Left ventricle myocardium superior (tissue), 1 donor: ENCODE data around the gene NFIX. TPM values are rescaled to one million over a fixed set of nuclear protein-coding genes. Genes with fewer than 3 reads are reported as not detected.

ENCODE experiments used
- ATAC-seq: fragments of 200-7000 bp; cut with Tn5 transposase; one replicate; pipeline ENCODE4 v1.9.1; 2020; ENCODE audit warnings: mild to moderate bottlenecking, moderate library complexity
- DNase-seq: peaks from one replicate; pipeline ENCODE4 v3.0.0-alpha.2; 2020
- intact Hi-C: fragments of 100-400 bp; cut with micrococcal nuclease; formaldehyde crosslinking; loops from one replicate; pipeline ENCODE4 v1.11.0; 2022
- total RNA-seq: library from RNA; stranded (reverse); fragmentation: NEBNext Ultra II Directional; extraction: Animal tissue kit (Norgen Biotek cat#: 25700); gene quantifications from one replicate; pipeline ENCODE4 v1.2.1, GENCODE V29; 2021
- donor health status: DM: no; HTN: yes; CAD: no; lungs with severe emphysema.

Gene NFIX
- total RNA-seq, 1 donor from 2014 or later, result 171 TPM

DNA sequence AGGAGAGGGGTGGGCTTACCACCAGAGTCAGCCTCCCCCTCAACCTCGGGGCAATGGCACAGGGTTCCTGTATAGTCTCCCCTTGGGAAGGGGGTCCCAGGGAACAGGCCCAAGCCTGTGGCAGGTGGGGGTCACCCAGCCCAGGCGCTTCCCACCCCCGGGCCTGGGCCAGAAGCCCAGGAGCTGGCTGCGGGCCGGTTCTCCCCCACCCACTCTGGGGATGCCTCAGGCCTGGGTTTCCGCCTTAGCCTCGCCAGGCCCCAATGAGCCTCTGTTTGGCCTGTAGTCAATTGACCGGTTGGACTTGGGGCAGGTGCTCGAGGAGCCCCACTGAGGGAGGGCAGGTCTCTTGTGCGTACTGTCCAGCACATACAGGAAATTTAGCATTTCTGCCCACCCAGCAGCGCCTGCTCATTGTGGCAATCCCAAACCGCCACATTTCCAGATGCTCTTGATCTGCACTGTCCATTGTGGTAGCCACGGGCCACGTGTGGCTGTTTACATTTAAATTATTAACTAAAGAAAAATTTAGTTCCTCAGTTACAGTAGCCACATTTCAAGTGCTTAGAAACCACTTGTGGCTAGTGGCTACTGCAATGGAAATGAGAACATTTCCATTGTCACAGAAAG is 97.4 kb downstream of the NFIX start:
- ATAC-seq, result peak; percentile 0
- DNase-seq, result no peak
- intact Hi-C loops, result no loop called here

- ATAC-seq (peak; percentile 61), DNase-seq (peak; percentile 88)
- intact Hi-C loops, result no loop called here
These were observed 98.3 kb downstream of the NFIX start for GRCh38 chr19:13093407-13094105.

DNA sequence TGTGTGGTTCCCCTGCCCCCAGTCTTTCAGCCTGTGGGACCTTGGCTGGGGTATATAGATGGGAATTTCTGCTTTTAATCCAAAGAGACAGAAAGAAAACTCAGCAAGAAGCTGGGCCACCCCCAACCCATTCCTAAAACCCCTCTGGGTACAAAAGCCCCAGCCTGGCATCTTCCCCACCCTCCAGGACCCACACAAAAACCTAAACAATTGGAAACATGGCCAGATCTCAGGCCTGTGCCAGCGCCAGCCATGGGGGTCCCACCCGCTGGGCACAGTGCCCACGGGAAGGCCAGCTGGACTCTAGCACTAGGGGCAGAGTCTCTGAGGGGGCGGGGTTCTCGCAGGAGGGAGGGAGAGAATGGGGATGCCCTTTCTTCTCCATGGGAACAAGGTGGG is 98.8 kb downstream of the NFIX start:
- DNase-seq (no peak), ATAC-seq (no peak)
- intact Hi-C loops, result no loop called here

- DNase-seq (no peak), ATAC-seq (no peak)
- intact Hi-C loops, result no loop called here
These were observed 99.6 kb downstream of the NFIX start for GRCh38 chr19:13094771-13095392.

DNA sequence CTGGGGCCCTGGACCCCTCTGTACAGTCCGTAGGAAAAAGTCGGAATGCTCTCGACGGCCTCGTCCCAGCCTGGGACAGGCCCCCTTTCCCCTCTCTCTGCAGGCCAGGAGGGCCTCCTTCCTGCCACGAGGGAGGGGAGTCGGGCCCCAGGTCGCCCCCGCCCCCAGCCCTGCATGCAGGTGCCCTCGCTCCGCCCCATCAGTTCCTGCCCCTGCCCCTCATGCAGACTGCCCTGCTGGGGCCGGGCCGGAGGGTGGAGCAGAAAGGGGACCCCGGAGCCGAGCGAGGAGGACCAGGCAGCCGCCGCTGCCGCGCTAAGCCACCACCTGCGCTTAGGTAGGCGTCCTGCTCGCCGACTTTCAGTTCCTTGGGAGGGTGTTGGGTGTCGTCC is 100.1 kb downstream of the NFIX start:
- intact Hi-C loops, result no loop called here
- no peak for ATAC-seq

GRCh38 chr19:13095934-13096927 is 101.0 kb downstream of the NFIX start:
- ATAC-seq (no peak), DNase-seq (peak; percentile 59)
- intact Hi-C loops, result no loop called here

More for the DNA sequence above, 100.1 kb downstream of the NFIX start:
- peak; percentile 51 for DNase-seq

DNA sequence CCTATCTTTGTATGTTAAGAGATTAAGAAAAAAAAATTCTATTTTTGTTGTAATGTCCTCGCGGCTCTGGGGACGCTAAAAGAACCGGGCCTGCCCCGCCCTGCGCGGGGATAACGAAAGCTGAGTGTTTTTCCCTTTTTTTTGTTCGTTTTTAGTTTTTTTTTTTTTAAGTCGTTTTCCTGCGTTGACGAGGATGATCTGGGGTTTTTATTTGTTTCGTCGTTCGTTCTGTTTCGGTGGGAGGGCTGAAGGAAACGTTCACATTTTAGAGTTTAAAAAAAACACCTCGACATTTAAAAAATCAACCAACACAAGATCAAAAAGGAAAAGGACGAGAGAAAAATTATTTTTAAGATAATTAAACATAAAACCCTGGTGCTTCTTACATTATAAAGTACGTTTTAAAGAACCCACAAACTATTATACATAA is 101.8 kb downstream of the NFIX start:
- ATAC-seq, result no peak
- intact Hi-C loops, result no loop called here

DNA sequence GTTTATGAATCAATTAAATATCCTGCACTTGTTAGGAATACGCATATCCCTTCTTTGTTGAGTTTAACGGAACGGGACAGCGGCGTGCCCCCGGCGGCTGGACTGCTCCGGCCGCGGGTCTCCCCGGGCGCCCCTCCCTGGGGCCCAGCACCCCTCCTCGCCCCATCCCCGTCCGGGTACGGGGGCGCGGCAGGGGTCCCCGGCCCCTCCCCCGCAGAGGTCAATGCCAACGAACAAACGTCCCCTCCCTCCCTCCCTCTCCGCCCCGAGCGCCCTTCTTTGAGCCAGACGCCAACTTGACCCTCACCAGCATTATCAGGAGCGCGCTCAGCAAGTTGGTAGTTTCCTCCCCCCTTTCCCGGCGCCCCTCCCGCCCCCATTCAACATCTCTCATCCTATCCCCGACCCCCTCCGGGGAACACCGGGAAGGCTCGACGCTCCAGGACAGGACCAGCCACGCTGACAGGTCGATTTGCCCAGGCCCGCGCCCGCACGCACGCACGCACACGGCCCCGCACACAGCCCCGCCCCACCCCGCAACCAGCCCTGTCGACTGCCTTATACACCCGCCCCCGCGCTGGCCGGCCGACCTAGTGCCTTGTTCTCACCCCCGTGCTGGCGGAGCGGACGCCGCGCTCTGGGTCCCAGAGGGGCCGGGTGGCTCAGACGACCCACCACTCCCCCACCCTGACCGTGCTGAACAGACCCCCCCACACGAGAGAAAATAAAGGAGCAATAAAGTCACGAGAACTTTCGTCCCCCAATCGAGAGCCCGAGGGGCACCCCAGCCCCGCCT is 102.4 kb downstream of the NFIX start:
- ATAC-seq (peak; percentile 2), DNase-seq (peak; percentile 79)
- intact Hi-C loops, result no loop called here

More for the DNA sequence above, 101.8 kb downstream of the NFIX start:
- no peak for DNase-seq

GRCh38 chr19:13098277-13099072 is 103.2 kb downstream of the NFIX start:
- ATAC-seq, result peak; percentile 5
- intact Hi-C loops, result no loop called here
- DNase-seq, result no peak

GRCh38 chr19:13099073-13099999 is 104.1 kb downstream of the NFIX start:
- peak; percentile 10 for ATAC-seq
- intact Hi-C loops, result no loop called here
- DNase-seq, result peak; percentile 84

DNA sequence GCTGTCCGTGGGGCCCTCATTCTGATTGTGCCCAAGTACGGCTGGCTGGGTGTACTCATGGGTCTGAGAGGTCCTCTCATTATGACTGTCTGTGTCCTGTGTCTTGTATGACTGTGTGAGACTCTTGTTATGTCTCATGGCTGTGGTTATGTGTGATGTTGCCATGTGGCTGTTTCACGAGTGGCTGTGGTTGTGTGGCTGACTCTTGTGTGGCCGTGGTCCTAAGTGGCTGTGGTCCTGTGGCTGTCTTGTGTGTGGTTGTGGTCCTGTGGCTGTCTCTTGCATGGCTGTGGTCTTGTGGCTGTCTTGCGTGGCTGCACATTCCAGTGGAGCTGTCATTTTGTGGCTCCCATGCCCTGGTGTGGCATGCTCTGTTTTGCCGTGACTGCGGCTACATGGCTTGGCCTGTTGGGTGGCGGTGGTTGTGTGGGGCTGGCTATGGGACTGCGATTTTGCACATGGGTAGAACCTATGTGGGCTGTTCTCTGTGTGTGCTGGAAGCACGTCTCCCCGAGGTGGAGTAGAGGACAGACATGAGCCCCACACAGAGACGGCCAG is 104.8 kb downstream of the NFIX start:
- DNase-seq, result no peak
- ATAC-seq, result no peak
- intact Hi-C loops, result no loop called here

DNA sequence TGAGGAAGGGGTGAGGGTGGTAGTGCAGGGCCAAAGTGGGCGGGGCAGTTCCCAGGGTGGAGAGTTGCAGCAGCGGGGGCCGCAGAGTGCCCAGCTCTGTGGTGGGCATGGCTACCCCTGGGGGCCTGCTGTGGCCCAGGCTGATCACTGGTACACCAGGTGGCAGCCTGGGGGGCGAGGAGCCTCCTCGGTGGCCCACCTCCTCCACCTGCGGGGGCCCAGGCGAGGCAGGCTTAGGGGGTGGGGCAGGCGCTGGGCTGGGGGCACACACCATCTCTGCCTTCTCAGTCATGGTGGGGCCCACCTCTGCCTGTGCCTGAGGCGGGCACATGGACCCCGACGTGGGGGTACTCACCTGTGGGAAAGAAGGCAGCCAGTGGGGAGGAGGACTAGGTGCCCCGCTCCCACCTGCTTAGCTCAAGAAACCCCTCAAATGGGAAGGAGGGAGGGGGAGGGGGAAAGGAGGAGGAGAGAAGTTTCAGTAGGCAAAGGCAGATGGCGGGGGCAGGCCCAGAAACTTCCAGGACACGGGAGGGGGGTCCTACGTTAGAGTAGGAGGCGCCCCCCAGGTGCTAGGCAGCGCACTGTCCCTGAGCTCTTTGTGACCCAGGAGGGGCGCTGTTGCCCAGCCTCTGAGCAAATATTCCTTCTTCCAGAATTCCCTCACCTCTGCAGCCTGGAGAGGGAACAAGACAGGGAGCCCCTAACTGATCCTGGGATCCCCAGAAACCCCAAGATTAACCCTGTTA is 105.7 kb downstream of the NFIX start:
- DNase-seq, result no peak
- no peak for ATAC-seq
- intact Hi-C loops, result no loop called here

DNA sequence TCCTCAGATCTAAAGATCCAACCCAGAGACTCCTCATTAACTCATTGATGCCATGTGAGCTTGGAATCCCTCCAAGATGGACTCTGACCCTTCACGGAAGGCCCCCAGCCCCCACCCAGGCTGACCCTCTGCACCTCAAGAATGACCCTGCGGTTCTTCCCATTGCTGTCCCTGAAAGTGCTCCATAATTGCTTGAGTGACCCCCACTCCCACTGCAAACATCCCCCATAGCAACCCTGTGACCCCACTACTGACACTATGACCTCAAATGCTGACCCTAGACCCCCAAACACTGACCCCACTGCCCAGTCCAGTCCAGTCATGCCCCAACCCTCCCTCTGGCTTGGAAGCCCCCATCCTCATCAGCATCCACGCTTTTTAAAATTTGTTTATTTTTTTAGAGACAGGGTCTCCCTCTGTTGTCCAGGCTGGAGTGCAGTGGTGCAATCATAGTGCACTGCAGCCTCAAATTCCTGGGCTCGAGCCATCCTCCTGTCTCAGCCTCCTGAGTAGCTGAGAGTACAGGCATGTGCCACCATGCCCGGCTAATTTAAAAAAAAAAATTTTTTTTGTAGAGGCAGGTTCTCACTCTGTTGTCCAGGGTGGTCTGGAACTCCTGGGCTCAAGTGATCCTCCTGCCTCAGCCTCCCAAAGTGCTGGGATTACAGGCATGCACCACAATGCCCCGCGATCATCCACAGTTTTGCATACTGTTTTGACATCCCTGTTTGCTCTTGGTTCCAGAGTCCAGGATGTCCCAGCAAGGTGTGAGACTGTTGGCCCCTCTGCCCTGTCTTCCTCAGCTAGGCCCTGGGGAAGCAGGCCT is 106.5 kb downstream of the NFIX start:
- intact Hi-C loops, result no loop called here
- no peak for ATAC-seq
- no peak for DNase-seq

- no peak for DNase-seq
- intact Hi-C loops, result no loop called here
- ATAC-seq, result no peak
These were observed 107.1 kb downstream of the NFIX start for GRCh38 chr19:13102416-13102665.
